NCI-H1092 treated with DMSO at 0.1 percent for 48 hours (cell line): Measurements from ENCODE around the gene CTAGE6.
"Not testable (repeated sequence)": the region's sequence is repeated elsewhere in the genome, so short reads cannot be mapped to it uniquely, and the experiment has no call there.

Experiments
- DNase-seq: peaks from one replicate; lab custom pipeline; 2025; lab: John Stamatoyannopoulos, UW

The CTAGE6 gene, protein sequence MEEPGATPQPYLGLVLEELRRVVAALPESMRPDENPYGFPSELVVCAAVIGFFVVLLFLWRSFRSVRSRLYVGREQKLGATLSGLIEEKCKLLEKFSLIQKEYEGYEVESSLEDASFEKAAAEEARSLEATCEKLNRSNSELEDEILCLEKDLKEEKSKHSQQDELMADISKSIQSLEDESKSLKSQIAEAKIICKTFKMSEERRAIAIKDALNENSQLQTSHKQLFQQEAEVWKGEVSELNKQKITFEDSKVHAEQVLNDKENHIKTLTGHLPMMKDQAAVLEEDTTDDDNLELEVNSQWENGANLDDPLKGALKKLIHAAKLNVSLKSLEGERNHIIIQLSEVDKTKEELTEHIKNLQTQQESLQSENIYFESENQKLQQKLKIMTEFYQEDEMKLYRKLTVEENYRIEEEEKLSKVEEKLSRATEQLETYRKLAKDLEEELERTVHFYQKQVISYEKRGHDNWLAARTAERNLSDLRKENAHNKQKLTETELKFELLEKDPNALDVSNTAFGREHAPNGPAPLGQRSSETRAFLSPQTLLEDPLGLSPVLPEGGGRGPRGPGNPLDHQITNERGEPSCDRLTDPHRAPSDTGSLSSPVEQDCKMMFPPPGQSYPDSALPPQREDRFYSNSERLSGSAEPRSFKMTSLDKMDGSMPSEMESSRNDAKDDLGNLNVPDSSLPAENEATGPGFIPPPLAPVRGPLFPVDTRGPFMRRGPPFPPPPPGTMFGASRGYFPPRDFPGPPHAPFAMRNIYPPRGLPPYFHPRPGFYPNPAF

DNA sequence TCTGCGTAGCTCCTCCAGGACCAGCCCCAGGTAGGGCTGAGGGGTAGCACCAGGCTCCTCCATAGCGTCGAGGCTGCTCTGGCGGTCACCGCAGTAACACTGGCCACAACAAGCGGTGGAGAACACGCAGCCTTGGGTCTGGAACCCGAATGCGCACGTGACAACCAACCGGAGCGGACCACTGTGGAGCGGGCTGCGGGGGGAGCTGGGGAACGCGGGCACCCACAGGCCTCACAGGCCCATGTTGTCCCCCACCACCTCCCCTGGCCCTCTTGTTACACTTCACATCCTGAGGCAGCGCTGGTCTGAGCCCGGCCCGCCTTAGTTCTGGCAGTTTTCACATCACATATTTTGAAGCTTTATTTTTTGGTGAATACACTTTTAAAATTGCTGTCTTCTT, at the start of gene CTAGE6:
TSS of gene CTAGE6 (minus strand) at position 101 of the 400 bp plus-strand sequence. CDS start at position 63, 38 bp downstream.
- not testable (repeated sequence) for DNase-seq

- not testable (repeated sequence) for DNase-seq
These were observed 49.2 kb upstream of the CTAGE6 start for GRCh38 chr7:143806664-143807071.

DNA sequence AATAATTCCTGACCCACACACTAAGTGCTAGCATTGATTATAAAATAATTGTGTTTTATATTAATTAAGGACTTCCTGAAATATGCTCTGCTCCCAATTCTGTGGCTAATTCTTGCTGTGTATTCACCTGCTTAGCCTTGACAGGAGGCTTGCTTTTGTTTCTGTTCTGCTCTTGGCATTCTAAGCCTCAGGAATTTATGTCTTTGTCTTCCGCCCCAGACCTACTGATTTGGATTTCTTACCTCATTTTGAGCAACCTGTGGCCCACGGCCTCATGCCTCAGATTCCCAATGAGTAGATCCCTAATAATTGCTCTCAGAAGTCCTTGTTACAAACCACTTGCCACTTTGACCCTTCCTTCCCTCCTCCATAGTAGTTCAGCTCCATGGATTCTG, 40.4 kb upstream of the CTAGE6 start:
- not testable (repeated sequence) for DNase-seq

DNA sequence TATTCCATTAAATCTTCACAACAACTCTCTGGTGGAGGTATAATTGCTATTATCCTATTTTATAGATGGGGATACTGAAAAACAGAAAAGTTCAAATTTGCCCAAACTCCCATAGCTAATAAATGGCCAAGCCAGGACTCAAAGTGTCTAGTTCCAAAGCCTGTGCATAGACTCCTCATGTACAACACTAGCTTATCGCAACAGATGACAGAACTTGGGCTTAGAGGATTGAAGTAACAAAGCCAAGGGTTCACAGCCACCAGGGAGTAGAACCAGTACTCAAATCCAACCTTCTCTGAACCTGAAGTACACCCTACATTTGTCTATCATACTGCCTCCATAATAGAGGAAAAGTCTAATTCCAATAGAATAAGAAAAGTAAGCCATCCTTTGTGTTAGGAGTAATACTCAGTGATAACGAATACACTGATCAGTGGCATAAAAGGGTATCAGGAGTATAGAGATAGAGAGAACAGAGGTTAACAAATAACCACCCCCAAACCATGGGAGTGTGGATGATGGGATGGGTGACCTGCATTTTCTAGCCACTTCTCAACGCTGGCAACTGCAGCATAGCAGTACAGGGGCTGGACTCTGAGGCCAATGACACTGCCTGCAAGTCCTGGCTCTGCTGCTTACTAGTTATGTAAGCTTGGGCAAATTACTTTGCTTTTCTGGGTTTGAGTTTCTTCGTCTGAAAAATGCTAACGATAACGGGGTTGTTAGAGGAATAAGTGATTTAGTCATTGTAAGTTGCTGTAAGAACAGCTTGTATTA, 39.8 kb upstream of the CTAGE6 start:
- not testable (repeated sequence) for DNase-seq

DNA sequence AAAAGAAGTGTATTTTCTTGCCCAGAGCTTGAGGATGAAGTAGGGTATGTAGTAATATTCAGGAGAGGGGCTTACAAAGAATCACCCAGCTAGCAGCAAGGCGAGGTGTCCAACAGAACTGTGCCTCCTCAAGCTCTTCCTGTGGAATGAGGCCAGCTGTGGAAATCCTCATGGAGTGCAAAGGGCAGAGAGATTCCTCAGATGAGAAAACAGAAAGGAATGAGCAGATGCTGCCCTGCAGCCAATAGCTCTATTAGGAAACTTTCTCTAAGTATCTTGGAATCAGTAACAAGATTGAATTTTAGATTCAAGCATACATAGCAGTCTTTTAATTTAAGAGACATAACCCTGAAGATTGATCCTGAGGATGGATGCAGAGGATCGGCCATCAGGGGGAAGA, 38.2 kb upstream of the CTAGE6 start:
- DNase-seq = not testable (repeated sequence)

GRCh38 chr7:143792633-143793032, 35.1 kb upstream of the CTAGE6 start:
- not testable (repeated sequence) for DNase-seq

DNA sequence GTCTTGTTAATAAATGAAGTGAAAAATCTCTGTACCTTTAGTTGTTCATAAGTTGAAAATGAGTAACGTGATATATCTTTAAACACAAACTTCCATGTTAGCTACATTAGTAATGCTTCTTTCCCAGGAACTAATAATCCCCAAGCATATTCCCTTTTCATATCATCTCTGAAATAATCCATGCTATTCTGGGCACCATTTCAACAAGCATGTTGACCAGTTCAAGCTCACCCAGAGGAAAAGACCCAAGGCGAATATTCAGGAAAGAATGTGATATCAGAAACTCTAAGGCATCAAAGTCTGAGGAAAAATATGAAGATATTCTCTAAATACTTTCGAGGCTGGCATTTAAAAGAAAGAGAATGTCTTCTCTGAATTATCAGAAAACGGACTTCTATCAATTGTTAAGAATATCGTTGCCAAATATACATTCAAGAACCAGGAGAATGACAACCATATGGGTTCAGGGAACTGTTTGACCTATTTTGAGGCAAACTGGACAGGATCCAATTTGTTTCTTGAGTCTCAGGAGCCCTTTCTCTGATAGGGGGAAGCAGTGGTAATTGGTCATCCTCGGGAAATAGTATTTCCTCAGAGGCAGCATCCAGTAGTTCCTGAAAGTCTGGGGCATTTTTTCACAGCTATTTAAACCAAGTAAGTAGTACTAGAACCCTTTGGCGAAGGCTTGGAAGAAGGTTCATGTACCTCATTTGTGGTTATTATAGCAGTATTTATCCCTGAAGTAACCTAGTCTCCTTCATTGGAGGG, 28.1 kb upstream of the CTAGE6 start:
- not testable (repeated sequence) for DNase-seq

- DNase-seq = not testable (repeated sequence)
These were observed 22.1 kb upstream of the CTAGE6 start for GRCh38 chr7:143779591-143779990.

DNA sequence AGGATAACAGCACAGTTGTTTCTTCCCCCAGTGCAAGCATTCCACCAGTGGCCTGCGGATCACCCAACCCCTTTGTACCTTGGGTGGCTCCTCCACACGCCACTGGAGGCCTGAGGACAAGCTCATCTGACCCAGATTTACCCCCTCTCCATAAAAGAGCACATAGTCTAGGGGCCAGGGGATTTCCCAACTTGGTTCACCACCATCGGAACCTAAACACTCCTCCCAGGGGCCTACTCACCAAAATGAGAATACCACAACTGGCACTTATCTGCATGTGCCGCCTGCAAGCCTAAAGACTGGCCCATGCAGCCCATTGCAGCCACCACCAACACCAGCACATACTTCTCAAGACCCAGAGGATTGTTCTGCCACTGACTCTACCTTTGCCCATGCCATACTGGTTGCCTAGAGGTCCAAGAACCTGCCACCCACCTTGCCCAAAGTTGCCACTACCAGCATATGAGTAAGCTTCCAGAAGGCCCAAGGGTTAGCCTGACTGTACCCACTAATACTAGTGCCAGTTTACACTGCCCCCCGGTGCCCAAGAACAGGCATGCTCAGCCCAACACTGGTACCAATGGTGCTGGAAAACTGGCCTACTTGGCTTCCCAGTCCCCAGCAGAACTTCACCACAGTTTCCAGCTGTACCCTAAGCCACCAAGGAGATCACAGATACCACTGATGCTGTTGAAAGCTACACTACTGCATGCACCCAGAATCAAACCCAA, 15.4 kb upstream of the CTAGE6 start:
- DNase-seq = not testable (repeated sequence)

DNA sequence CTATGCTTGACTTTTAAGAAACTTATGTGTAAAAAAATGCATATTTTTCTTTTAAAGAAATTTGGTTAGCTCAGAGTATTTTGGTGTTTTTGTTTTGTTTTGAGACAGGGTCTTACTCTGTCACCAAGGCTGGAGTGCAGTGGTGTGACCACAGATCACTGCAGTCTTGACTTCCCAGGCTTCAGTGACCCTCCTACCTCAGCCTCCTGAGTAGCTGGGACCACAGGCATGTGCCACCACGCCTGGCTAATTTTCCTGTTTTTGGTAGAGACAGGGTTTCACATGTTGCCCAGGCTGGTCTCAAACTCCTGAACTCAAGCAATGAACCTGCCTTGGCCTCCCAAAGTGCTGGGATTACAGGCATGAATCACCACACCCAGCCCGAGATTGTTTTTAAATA, 10.0 kb upstream of the CTAGE6 start:
- not testable (repeated sequence) for DNase-seq

DNA sequence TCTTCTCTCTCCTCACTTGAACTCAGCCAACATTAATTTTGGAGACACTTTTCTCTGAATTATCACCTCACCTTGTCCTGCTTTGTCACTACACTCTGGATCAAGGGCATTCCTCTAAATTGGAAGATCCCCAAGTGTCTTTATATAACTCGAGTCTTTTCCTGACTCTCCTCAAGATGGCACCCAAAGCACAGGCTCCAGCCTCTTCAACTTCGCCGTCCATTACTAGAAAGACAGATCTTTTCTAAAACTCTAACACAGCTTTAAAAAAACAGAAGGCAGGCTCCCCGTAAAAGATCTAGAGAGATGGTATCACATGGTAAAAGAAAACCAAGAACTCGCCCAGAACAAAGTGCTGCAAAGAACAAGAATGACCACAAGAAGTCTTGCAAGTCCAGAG, 8.2 kb upstream of the CTAGE6 start:
- not testable (repeated sequence) for DNase-seq

- DNase-seq = not testable (repeated sequence)
These were observed 5.6 kb upstream of the CTAGE6 start for GRCh38 chr7:143763065-143763464.

GRCh38 chr7:143745340-143745739, 12.2 kb downstream of the CTAGE6 start:
- DNase-seq = not testable (repeated sequence)

- DNase-seq = peak; percentile 40
These were observed 20.3 kb downstream of the CTAGE6 start for GRCh38 chr7:143737037-143737819.

DNA sequence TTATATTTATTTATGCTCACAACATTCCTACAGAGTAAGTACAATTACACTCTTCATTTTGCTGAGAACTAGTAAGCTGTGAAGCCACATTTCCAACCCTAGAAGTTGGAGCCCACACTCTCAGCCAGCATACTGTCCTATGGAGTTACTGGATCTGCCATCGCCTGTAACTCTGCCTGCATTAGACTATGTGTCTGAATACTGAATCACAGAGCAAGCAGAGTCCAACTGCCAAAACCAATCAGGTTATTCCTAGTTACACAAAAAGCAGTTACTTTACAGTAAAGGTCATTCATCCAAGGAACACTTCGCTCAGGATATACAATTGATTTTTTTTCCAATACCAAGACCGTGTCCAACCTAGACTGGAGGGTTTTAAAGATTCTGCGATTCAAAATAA, 21.5 kb downstream of the CTAGE6 start:
- no peak for DNase-seq

GRCh38 chr7:143733876-143734275, 23.6 kb downstream of the CTAGE6 start:
- no peak for DNase-seq

GRCh38 chr7:143728333-143728862, 29.1 kb downstream of the CTAGE6 start:
- DNase-seq = no peak

DNA sequence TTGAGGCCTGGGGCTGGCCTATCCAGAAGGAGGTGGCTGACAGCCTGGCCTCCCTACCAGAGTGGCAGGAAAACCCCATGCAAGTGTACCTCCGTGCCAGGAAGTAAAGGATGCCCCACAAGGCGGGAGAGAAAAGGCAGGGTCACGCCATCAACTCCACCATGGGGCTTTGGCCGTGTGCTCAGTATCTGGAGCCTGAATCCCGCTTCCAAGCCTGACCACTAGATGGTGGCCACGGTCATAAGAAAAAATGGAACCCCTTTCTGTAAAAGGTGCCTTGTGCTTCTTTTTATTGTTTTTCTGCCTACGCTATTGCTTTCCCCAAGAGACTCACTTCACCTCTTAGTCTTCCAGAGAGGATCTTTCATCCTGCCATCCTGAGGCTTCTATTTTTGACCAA, 29.9 kb downstream of the CTAGE6 start:
- DNase-seq = not testable (repeated sequence)

GRCh38 chr7:143726143-143726542, 31.4 kb downstream of the CTAGE6 start:
- not testable (repeated sequence) for DNase-seq

- DNase-seq = not testable (repeated sequence)
These were observed 37.2 kb downstream of the CTAGE6 start for GRCh38 chr7:143720335-143720734.
